Heart right ventricle (tissue), 16 donors: ENCODE results near the gene DOCK4. TPM values are rescaled to one million over a fixed set of nuclear protein-coding genes. Genes with fewer than 3 reads are reported as not detected.

Experiments used
- ATAC-seq, 8 donors: fragments of 200-7000 bp; cut with Tn5 transposase; one replicate each; pipeline ENCODE4 v1.9.1; 2020; ENCODE audit warnings: mild to moderate bottlenecking in 8 of 8, moderate library complexity in 8 of 8, moderate number of reproducible peaks in 1 of 8
- DNase-seq, 2 donors: peaks; one replicate each; pipeline ENCODE4 v3.0.0-alpha.2; 2020
- H3K27ac ChIP-seq, 10 donors: fragments of 200-600 bp; sonication (generic) in 2 of 10; one replicate each; pipeline versions ENCODE4 v1.5.0 to v1.8.0; 2020 to 2022; ENCODE audit warnings: mild to moderate bottlenecking in 3 of 10
- H3K27me3 ChIP-seq, 7 donors: fragments of 200-600 bp; one replicate each; pipeline ENCODE4 v1.8.0; 2021 to 2022; ENCODE audit warnings: mild to moderate bottlenecking in 2 of 7
- H3K36me3 ChIP-seq, 9 donors: fragments of 200-600 bp; sonication (generic) in 1 of 9; one replicate each; pipeline versions ENCODE4 v1.5.0 to v1.8.0; 2020 to 2022; ENCODE audit warnings: mild to moderate bottlenecking in 2 of 9
- H3K4me1 ChIP-seq, 9 donors: fragments of 200-600 bp; sonication (generic) in 1 of 9; one replicate each; pipeline versions ENCODE4 v1.5.0 to v1.8.0; 2020 to 2022; ENCODE audit warnings: mild to moderate bottlenecking in 4 of 9
- H3K4me3 ChIP-seq, 10 donors: fragments of 200-600 bp; sonication (generic) in 2 of 10; one replicate each; pipeline versions ENCODE4 v1.5.0 to v1.8.0; 2020 to 2022; ENCODE audit warnings: mild to moderate bottlenecking in 7 of 10, moderate library complexity in 2 of 10
- H3K9me3 ChIP-seq, 11 donors: fragments of 200-600 bp in 10 of 11; sonication (generic) in 2 of 11; one replicate each; pipeline versions ENCODE4 v1.5.0 to v1.8.0; 2013 to 2022; ENCODE audit warnings: mild to moderate bottlenecking in 2 of 11, control low read depth in 1 of 11, moderate library complexity in 1 of 11
- CTCF ChIP-seq, 9 donors: fragments of 200-600 bp; sonication (generic) in 2 of 9; IDR thresholded peaks; one replicate each; pipeline versions ENCODE4 v1.5.0 to v1.8.0; 2021 to 2022; ENCODE audit warnings: antibody characterized with exemption in 9 of 9, mild to moderate bottlenecking in 5 of 9, moderate library complexity in 1 of 9
- WGBS, 2 donors: extraction: QIAGEN DNeasy Blood & Tissue Kit; methylation state at CpG; one replicate each; pipeline ENCODE4 v1.1.7; 2013; ENCODE audit warnings: inconsistent platforms in 1 of 2; 5-methylcytosine and 5-hydroxymethylcytosine counted together
- intact Hi-C, 10 donors: fragments of 100-400 bp; cut with DNase I; formaldehyde crosslinking; loops; one replicate each; pipeline versions ENCODE4 v1.11.1 to v1.14.2; 2022
- polyA plus RNA-seq, 2 donors: library from polyadenylated mRNA; stranded (reverse); fragments of 200-250 nt; gene quantifications; one replicate each; pipeline ENCODE4 v1.2.3, GENCODE V29; 2013
- total RNA-seq, 10 donors: library from RNA; stranded (reverse); fragmentation: NEBNext Ultra II Directional in 3 of 10; extraction: Animal tissue kit (Norgen Biotek cat#: 25700) in 3 of 10; gene quantifications; one replicate each; pipeline versions ENCODE4 v1.2.1 to v1.2.4, GENCODE V29; 2021 to 2023
- donor health status: Arrhythmogenic right ventricular cardiomyopathy.
- donor health status: ischemic (EF 13 %, LVEDD 7.1; RV severe dilation, severe dysfunction).
- donor health status: healthy with polysubstance abuse.
- donor health status: DM: no; HTN: yes; CAD: no.
- donor health status: DM: no; HTN: no; CAD: no.
- donor health status: ischemic (EF 25% LVEDD 6.9; RV normal size, moderate dysfunction).
- donor health status: ischemic (EF 25% LVEDD 5.7; RV mildly dilated, moderate dysfunction).
- donor health status: healthy.
- donor health status: DM: yes; HTN: yes; CAD: no.
- donor health status: Ischemic cardiomyopathy.
- donor health status: ischemic (EF 35%, LVEDD 5.7; RV mildly dilated, moderate dysfunction).
- donor health status: nonischemic (EF 11% LVEDD 7.7; RV severe dilation, severe dysfunction).
- donor health status: DM: yes; HTN: yes; CAD: no.
- donor health status: PGD.
- donor health status: ischemic (EF 29% LVEDD 5.4; RV normal size, mild dysfunction).
- donor health status: nonischemic (EF 23%, LVEDD 6.1; RV moderate dilation, normal function).

Gene DOCK4
- total and polyA plus RNA-seq, 12 donors = 2.6 to 26.8 (median 14.7) TPM

GRCh38 chr7:112150823-112151641 is 55.2 kb downstream of the DOCK4 start:
- no peak for TF ChIP-seq CTCF (IDR thresholded peaks at IDR 0.05)
- 87 to 90% methylated on average over 5 of the region's 5 CpGs for whole genome bisulfite sequencing, 2 donors
- no peaks in the 10 kb centered on the region for H3K27me3 ChIP-seq
- no peak overlapping the region for H3K4me3 ChIP-seq
- H3K9me3 ChIP-seq = no peaks in the 10 kb centered on the region
- peaks cover 0 to 26% (median 7%) of the 10 kb centered on the region in 9 donors for H3K4me1 ChIP-seq
- DNase-seq (no peak), ATAC-seq (no peak)
- intact Hi-C loops = no loop called here
- no peak overlapping the region for H3K27ac ChIP-seq
- H3K36me3 ChIP-seq = no peaks in the 10 kb centered on the region

- Histone ChIP-seq H3K9me3 (no peaks in the 10 kb centered on the region), H3K4me3 (no peak overlapping the region), H3K36me3 (no peaks in the 10 kb centered on the region), H3K27me3 (no peaks in the 10 kb centered on the region), H3K4me1 (peaks cover 0 to 30% (median 9%) of the 10 kb centered on the region in 9 donors), H3K27ac (no peak overlapping the region)
- no peak for TF ChIP-seq CTCF (IDR thresholded peaks at IDR 0.05)
- no peak for DNase-seq
- 60 to 64% methylated on average over 2 of the region's 2 CpGs for WGBS, 2 donors
- intact Hi-C loops = no loop called here
- ATAC-seq = no peak
Observed at GRCh38 chr7:112149734-112150133, 56.5 kb downstream of the DOCK4 start.

- DNase-seq (no peak), ATAC-seq (peak in 2 of 8 donors; percentile 15 to 33)
- H3K36me3 ChIP-seq = no peaks in the 10 kb centered on the region
- H3K27me3 ChIP-seq = no peaks in the 10 kb centered on the region
- WGBS, 2 donors = 72 to 77% methylated on average over 2 of the region's 2 CpGs
- H3K27ac ChIP-seq = no peak overlapping the region
- no peak overlapping the region for H3K4me3 ChIP-seq
- H3K9me3 ChIP-seq = no peaks in the 10 kb centered on the region
- intact Hi-C loops = no loop called here
- peaks cover 8 to 48% (median 25%) of the 10 kb centered on the region in 9 donors for H3K4me1 ChIP-seq
- no peak for TF ChIP-seq CTCF (IDR thresholded peaks at IDR 0.05)
Observed at GRCh38 chr7:112147793-112148361, 58.3 kb downstream of the DOCK4 start.

- ATAC-seq = no peak
- Histone ChIP-seq H3K36me3 (no peaks in the 10 kb centered on the region), H3K9me3 (no peaks in the 10 kb centered on the region), H3K27ac (no peak overlapping the region), H3K4me1 (peaks cover 8 to 63% (median 25%) of the 10 kb centered on the region in 9 donors), H3K4me3 (no peak overlapping the region), H3K27me3 (no peaks in the 10 kb centered on the region)
- TF ChIP-seq CTCF (IDR thresholded peaks at IDR 0.05) = no peak
- intact Hi-C loops = no loop called here
- DNase-seq = no peak
- WGBS, 2 donors = 93 to 96% methylated on average over 5 of the region's 5 CpGs
Observed at GRCh38 chr7:112145206-112145605, 61.0 kb downstream of the DOCK4 start.
